ENCODE measurements around the gene NELL1. TPM values are rescaled to one million over a fixed set of nuclear protein-coding genes. Genes with fewer than 3 reads are reported as not detected.

Gene NELL1
- total RNA-seq, 1 experiment from 2014 or later = not detected

GRCh38 chr11:20661850-20662249 is 7.5 kb upstream of the NELL1 start:
- DNase-seq (ENCODE audit: low read depth, low spot score) (no peak), ATAC-seq (no peak)
- Histone ChIP-seq H3K27me3 (ENCODE audit: control insufficient read depth, insufficient read depth, low read length) (peaks cover 16% of the 10 kb centered on the region; the same call in 1 of the 2 replicates), H3K27ac (ENCODE audit: low read length) (no peak overlapping the region), H3K4me3 (ENCODE audit: low read depth in 2 of 2, low read length in 2 of 2) (no peak overlapping the region), H3K9me3 (ENCODE audit: control insufficient read depth, insufficient read depth, low read depth, low read length) (no peaks in the 10 kb centered on the region), H3K4me1 (ENCODE audit: control insufficient read depth, insufficient read depth, low read length) (no peaks in the 10 kb centered on the region), H3K36me3 (ENCODE audit: control insufficient read depth, insufficient read depth, low read length) (no peaks in the 10 kb centered on the region)
- no TSS peak for BruUV-seq (replicated peaks)
- ChIA-PET CTCF (no interaction called here), POLR2A (no interaction called here)
- no peak for TF ChIP-seq SIN3A (IDR thresholded peaks at IDR 0.05; ENCODE audit: borderline replicate concordance, insufficient read depth, low read depth, low read length)
- no peak for TF ChIP-seq REST (IDR thresholded peaks at IDR 0.05; ENCODE audit: insufficient read depth in 1 of 2, low read depth in 2 of 2, low read length in 1 of 2)
- no peak for TF ChIP-seq TCF7L2 (IDR thresholded peaks at IDR 0.05; ENCODE audit: low read depth, low read length)
- TF ChIP-seq CTCF (IDR thresholded peaks at IDR 0.05) = no peak
- TF ChIP-seq POLR2AphosphoS5 (IDR thresholded peaks at IDR 0.05; ENCODE audit: low read depth, low read length) = no peak
- intact Hi-C loops (cut with micrococcal nuclease; ENCODE audit: unreplicated experiment) (no loop called here), in situ Hi-C loops (cut with HindIII; ENCODE audit: low pct_unique_long_range_greater_than_20kb, low sequenced_read_pairs) (no loop called here)

DNA sequence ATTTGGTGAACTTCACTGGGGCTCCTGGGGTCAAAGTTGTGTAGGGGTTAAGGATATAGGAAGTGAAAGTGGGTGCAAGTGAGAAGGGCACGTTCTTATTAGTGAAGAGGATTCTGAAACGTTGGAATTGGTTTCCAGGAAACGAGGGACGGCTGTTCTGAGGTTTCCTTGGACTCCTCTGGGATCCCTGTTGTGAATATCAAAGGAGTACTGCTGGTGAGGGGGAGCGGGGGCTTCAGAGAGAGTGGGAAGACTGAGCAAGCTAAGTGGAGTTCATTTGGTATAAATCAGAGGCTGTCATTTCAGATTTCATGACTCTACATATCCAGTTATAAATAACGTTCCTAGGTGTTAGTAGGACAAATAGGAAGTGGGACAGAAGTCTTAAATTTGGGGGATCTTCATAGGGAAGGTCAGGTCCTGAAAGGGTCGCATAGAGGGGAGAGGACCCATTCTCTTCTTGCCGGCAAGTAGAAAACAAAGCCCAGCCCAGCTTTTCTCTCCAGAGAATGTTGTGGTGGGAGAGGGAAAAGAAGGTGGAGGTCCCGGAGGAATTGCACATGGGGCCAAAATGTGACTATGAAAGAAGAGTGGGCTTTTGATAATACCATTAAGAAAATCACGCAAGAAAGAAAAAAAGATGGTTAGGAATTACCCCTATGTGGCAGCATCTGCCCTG is 1.1 kb upstream of the NELL1 start:
- TF ChIP-seq TCF7L2 (IDR thresholded peaks at IDR 0.05; ENCODE audit: low read depth, low read length) (no peak), CTCF (IDR thresholded peaks at IDR 0.05) (no peak), REST (IDR thresholded peaks at IDR 0.05; ENCODE audit: insufficient read depth in 1 of 2, low read depth in 2 of 2, low read length in 1 of 2) (no peak), SIN3A (IDR thresholded peaks at IDR 0.05; ENCODE audit: borderline replicate concordance, insufficient read depth, low read depth, low read length) (no peak), POLR2AphosphoS5 (IDR thresholded peaks at IDR 0.05; ENCODE audit: low read depth, low read length) (no peak)
- no TSS peak for BruUV-seq (replicated peaks)
- ChIA-PET POLR2A (no interaction called here), CTCF (no interaction called here)
- H3K27ac ChIP-seq (ENCODE audit: low read length) = no peak overlapping the region
- H3K9me3 ChIP-seq (ENCODE audit: control insufficient read depth, insufficient read depth, low read depth, low read length) = no peaks in the 10 kb centered on the region
- ATAC-seq = no peak
- H3K27me3 ChIP-seq (ENCODE audit: control insufficient read depth, insufficient read depth, low read length) = peaks cover 40% of the 10 kb centered on the region
- no peaks in the 10 kb centered on the region for H3K36me3 ChIP-seq (ENCODE audit: control insufficient read depth, insufficient read depth, low read length)
- no peak for DNase-seq (ENCODE audit: low read depth, low spot score)
- no peak overlapping the region for H3K4me3 ChIP-seq (ENCODE audit: low read depth in 2 of 2, low read length in 2 of 2)
- in situ Hi-C loops (cut with HindIII; ENCODE audit: low pct_unique_long_range_greater_than_20kb, low sequenced_read_pairs) (no loop called here), intact Hi-C loops (cut with micrococcal nuclease; ENCODE audit: unreplicated experiment) (no loop called here)
- no peaks in the 10 kb centered on the region for H3K4me1 ChIP-seq (ENCODE audit: control insufficient read depth, insufficient read depth, low read length)
